Measurements from ENCODE around the gene SFXN1.

Gene SFXN1

DNA sequence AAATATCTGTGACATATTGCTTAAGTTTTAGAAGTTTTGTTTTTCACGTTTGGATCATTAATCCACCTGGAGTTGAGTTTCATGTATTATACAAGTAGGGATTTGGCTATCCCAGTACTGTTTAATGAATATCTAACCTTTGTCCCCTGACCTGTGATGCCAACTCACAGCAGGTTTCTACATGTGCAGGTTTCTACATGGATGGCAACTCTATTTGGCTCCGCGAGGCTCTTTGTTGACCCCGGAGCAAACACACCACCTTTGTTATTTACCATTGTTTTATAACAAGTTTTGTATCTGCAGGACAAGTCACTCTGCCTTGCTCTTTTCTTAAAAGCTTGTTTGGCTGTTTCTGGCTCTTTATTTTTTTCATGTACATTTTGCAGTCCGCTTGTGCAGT lies 920 bp upstream of the SFXN1 start:
- no peaks in the 10 kb centered on the region for H3K27me3 ChIP-seq
- peaks cover 29% of the 10 kb centered on the region for H4K20me1 ChIP-seq
- no peak overlapping the region for H3K9ac ChIP-seq
- H3K4me2 ChIP-seq: peak overlapping the region; percentile 99; the same call in 1 of the 2 replicates
- H3K4me3 ChIP-seq: no peak overlapping the region
- H3K4me1 ChIP-seq: peaks cover 29% of the 10 kb centered on the region
- no peak overlapping the region for H3K27ac ChIP-seq
- TF ChIP-seq Cebpa-rat (IDR thresholded peaks at IDR 0.05): no peak
- peaks cover 14% of the 10 kb centered on the region for H3K36me3 ChIP-seq
- H3K9me3 ChIP-seq: no peaks in the 10 kb centered on the region

DNA sequence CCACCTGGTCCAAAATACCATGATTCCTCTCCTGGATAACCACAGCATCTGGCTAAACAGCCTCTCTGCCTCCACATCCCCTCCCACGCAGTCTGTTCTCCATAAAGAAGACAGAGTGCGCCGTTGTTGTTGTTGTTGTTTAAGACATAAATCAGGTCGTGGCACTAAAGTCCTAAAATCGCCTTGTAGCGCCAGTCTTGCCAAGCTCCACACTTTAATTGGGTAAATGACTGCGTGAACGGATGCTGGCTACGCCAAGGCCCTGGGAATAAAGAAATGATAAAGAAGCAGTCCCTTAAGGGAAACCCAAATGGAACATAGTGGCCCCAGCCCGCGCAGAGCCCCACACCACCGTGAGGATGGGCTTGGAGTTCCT lies 364 bp upstream of the SFXN1 start:
- TF ChIP-seq Cebpa-rat (IDR thresholded peaks at IDR 0.05): no peak
- H3K36me3 ChIP-seq: peaks cover 20% of the 10 kb centered on the region
- no peaks in the 10 kb centered on the region for H3K27me3 ChIP-seq
- no peaks in the 10 kb centered on the region for H3K9me3 ChIP-seq
- H3K27ac ChIP-seq: peak overlapping the region; percentile 95
- peaks cover 34% of the 10 kb centered on the region for H4K20me1 ChIP-seq
- H3K9ac ChIP-seq: peak overlapping the region; percentile 92
- peak overlapping the region; percentile 97 for H3K4me3 ChIP-seq
- H3K4me2 ChIP-seq: peak overlapping the region; percentile 99
- peaks cover 29% of the 10 kb centered on the region for H3K4me1 ChIP-seq

DNA sequence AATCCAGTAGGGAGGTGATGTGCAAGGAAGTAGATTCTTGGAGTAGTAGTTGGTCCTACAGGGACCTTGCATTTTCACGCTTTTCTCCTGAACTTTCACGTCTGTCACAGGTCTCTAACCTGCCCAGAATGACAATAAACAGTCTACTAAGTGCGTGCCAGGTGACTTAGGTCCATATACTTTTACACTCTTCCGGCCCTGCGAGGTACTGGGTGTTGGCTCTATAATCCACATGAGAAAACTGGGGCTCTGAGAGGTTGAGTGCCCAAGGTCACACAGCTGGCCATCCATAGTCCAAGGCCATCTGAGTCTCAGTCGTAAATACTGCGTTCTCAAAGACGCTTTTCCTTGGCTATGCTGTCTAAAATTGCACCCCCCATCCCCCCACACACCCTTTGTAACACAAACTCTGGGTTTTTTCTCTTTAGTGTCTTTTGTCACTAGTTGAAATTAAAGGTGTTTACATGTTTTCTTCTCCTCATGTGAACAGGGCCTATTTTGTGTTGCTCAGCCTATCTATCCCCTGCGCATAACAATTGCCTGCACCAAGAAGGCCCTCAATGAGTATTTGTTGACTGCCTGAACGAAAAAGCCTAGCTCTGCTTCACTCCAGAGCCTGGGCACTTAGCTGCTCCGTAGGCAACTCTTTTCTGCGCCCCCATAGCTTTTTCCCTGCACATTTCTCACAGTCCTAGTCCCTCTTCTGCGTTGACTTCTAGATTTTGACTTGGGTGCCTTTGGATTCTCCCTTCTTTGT lies 943 bp downstream of the SFXN1 start:
- H3K9me3 ChIP-seq: no peaks in the 10 kb centered on the region
- H3K4me3 ChIP-seq: peak overlapping the region; percentile 97
- H3K27me3 ChIP-seq: no peaks in the 10 kb centered on the region
- peak overlapping the region; percentile 92 for H3K9ac ChIP-seq
- H3K4me1 ChIP-seq: peaks cover 29% of the 10 kb centered on the region
- H3K4me2 ChIP-seq: peak overlapping the region; percentile 99
- peaks cover 47% of the 10 kb centered on the region for H4K20me1 ChIP-seq
- H3K36me3 ChIP-seq: peaks cover 33% of the 10 kb centered on the region
- TF ChIP-seq Cebpa-rat (IDR thresholded peaks at IDR 0.05): no peak
- H3K27ac ChIP-seq: peak overlapping the region; percentile 95

GRCh38 chr5:175483337-175483736 lies 5.0 kb downstream of the SFXN1 start:
- H4K20me1 ChIP-seq: peaks cover 88% of the 10 kb centered on the region
- no peaks in the 10 kb centered on the region for H3K9me3 ChIP-seq
- peaks cover 73% of the 10 kb centered on the region for H3K36me3 ChIP-seq
- H3K27me3 ChIP-seq: no peaks in the 10 kb centered on the region
- no peak overlapping the region for H3K4me2 ChIP-seq
- no peak overlapping the region for H3K4me3 ChIP-seq
- H3K4me1 ChIP-seq: peaks cover 24% of the 10 kb centered on the region
- no peak overlapping the region for H3K9ac ChIP-seq
- H3K27ac ChIP-seq: no peak overlapping the region
- TF ChIP-seq Cebpa-rat (IDR thresholded peaks at IDR 0.05): no peak

DNA sequence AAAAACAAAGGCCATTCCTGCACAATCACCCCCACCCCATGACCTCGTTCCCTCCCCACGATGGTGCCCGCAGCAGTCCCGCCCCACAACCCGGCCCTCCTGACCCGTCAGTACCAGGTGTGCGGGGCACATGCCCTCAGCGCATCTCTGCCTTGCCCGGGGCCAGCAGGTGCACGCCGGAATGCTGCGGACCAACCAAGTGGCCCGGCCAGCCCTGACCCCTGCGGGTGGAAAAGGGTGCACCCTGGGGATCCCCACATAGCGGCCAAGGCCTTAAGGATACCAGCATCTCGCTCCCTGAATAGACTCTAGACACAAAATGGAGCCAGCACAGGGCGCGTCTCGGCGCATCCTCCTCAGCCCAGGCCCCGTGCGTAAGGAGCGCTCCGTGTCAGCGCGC lies 6.0 kb downstream of the SFXN1 start:
- Histone ChIP-seq H3K9ac (no peak overlapping the region), H3K9me3 (no peaks in the 10 kb centered on the region), H3K4me2 (no peak overlapping the region), H3K27ac (no peak overlapping the region), H3K4me1 (peaks cover 24% of the 10 kb centered on the region), H3K27me3 (no peaks in the 10 kb centered on the region), H4K20me1 (peaks cover 97% of the 10 kb centered on the region), H3K4me3 (no peak overlapping the region), H3K36me3 (peaks cover 83% of the 10 kb centered on the region)
- no peak for TF ChIP-seq Cebpa-rat (IDR thresholded peaks at IDR 0.05)

DNA sequence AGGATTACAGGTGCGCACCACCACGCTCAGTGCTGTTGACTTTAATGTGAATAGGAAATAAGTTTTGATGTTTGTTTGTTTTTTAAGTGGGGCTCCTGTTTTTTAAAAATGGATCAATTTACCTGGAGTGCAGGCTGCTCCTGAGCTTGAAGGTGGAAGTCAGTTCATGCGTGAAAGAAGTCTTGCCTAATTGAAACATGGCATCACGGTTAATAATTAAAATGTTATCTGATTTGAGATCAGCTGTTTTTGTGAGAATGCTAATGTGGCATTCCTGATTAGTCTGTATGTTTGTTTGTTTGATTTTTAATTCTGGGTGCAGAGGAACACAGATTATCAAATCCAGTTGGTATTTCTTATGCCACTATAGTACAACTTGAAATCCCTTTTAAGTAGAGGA lies 6.5 kb downstream of the SFXN1 start:
- H3K27me3 ChIP-seq: no peaks in the 10 kb centered on the region
- H3K9ac ChIP-seq: no peak overlapping the region
- H3K4me3 ChIP-seq: no peak overlapping the region
- H3K9me3 ChIP-seq: no peaks in the 10 kb centered on the region
- H4K20me1 ChIP-seq: peaks cover 99% of the 10 kb centered on the region
- no peak overlapping the region for H3K27ac ChIP-seq
- H3K4me1 ChIP-seq: peaks cover 19% of the 10 kb centered on the region
- H3K36me3 ChIP-seq: peaks cover 88% of the 10 kb centered on the region
- no peak overlapping the region for H3K4me2 ChIP-seq
- TF ChIP-seq Cebpa-rat (IDR thresholded peaks at IDR 0.05): no peak

DNA sequence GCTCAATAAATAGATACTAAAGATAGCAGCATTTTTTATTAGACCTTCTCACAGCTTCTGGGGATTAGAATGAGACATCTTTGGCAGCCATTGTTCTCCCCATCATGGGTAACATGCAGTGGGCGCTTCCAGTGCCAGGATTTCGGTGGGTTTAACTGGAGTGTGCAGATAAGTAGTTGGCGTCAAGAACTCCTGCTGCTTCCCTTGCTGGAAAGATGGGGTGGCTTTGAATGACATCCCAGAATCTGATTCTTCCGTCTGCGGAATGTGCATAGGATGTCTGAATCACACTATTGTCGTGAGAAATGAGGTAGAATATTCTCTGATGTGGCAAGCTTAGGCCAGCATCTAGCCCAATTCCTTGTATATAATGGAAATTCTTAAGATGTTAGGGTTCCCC lies 7.3 kb downstream of the SFXN1 start:
- Histone ChIP-seq H3K9me3 (no peaks in the 10 kb centered on the region), H3K4me1 (peaks cover 13% of the 10 kb centered on the region), H3K4me3 (no peak overlapping the region), H3K27me3 (no peaks in the 10 kb centered on the region), H4K20me1 (peaks cover 100% of the 10 kb centered on the region), H3K36me3 (peaks cover 96% of the 10 kb centered on the region), H3K4me2 (no peak overlapping the region), H3K27ac (no peak overlapping the region), H3K9ac (no peak overlapping the region)
- no peak for TF ChIP-seq Cebpa-rat (IDR thresholded peaks at IDR 0.05)

- no peak for TF ChIP-seq Cebpa-rat (IDR thresholded peaks at IDR 0.05)
- Histone ChIP-seq H3K27me3 (no peaks in the 10 kb centered on the region), H3K4me3 (no peak overlapping the region), H3K4me1 (no peaks in the 10 kb centered on the region), H4K20me1 (peaks cover 100% of the 10 kb centered on the region), H3K9ac (no peak overlapping the region), H3K36me3 (peaks cover 100% of the 10 kb centered on the region), H3K9me3 (no peaks in the 10 kb centered on the region; the same call in 1 of the 2 replicates), H3K27ac (no peak overlapping the region), H3K4me2 (no peak overlapping the region)
Measured at GRCh38 chr5:175487514-175488222, 9.3 kb downstream of the SFXN1 start.

- Histone ChIP-seq H3K27me3 (no peaks in the 10 kb centered on the region), H3K27ac (no peak overlapping the region), H3K9me3 (no peaks in the 10 kb centered on the region; the same call in 1 of the 2 replicates), H3K4me2 (no peak overlapping the region), H3K36me3 (peaks cover 100% of the 10 kb centered on the region), H3K4me1 (no peaks in the 10 kb centered on the region), H3K4me3 (no peak overlapping the region), H4K20me1 (peaks cover 100% of the 10 kb centered on the region), H3K9ac (no peak overlapping the region)
- TF ChIP-seq Cebpa-rat (IDR thresholded peaks at IDR 0.05): no peak
Measured at GRCh38 chr5:175489693-175490443, 11.5 kb downstream of the SFXN1 start.

DNA sequence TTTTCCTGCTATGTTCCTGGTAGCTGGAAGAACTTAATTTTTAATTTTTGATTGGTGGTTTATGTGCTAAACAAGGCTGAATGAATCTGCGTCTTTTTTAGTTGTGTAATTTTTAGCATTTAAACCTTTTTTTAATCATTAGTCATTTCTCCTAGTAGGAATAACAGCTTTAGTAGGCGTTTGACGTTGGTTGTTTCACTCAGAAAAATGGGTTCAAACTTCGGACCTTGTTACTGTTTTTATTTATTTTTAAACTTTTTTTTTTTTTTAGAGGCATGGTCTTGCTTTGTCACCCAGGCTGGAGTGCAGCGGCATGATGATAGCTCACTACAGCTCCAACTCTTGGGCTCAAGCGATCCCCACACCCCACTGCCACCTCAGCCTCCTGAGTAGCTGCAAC lies 12.9 kb downstream of the SFXN1 start:
- H3K27me3 ChIP-seq: no peaks in the 10 kb centered on the region
- no peak overlapping the region for H3K9ac ChIP-seq
- H3K36me3 ChIP-seq: peaks cover 100% of the 10 kb centered on the region
- TF ChIP-seq Cebpa-rat (IDR thresholded peaks at IDR 0.05): no peak
- peaks cover 99% of the 10 kb centered on the region for H4K20me1 ChIP-seq
- no peak overlapping the region for H3K4me2 ChIP-seq
- H3K27ac ChIP-seq: no peak overlapping the region
- no peaks in the 10 kb centered on the region; the same call in 1 of the 2 replicates for H3K9me3 ChIP-seq
- no peak overlapping the region for H3K4me3 ChIP-seq
- H3K4me1 ChIP-seq: no peaks in the 10 kb centered on the region
